Suprapubic skin (tissue), 3 donors: ENCODE results near the gene FRYL.

Source experiments
- CTCF ChIP-seq, 2 donors: fragments of 200-600 bp in 1 of 2; fragments of 450-650 bp in 1 of 2; sonication (generic) in 1 of 2; IDR thresholded peaks; one replicate each; pipeline ENCODE4 v1.5.1; 2016 to 2019; ENCODE audit warnings: antibody characterized with exemption in 2 of 2, mild to moderate bottlenecking in 1 of 2, moderate library complexity in 1 of 2
- POLR2AphosphoS5 ChIP-seq, 3 donors: sonication (generic); formaldehyde crosslinking; IDR thresholded peaks; one replicate each; pipeline ENCODE4 v1.6.1; 2017; ENCODE audit warnings: antibody characterized with exemption in 3 of 3

GRCh38 chr4:48767055-48767929 lies 12.8 kb downstream of the FRYL start:
- no peak for TF ChIP-seq CTCF (IDR thresholded peaks at IDR 0.05)
- no peak for TF ChIP-seq POLR2AphosphoS5 (IDR thresholded peaks at IDR 0.05)
